Stimulated activated CD4-positive, alpha-beta T cell treated with anti-CD3 and anti-CD28 coated beads, TNF-alpha, amount 100 ng/mL, for 48 hours (primary cell): ENCODE data around the gene GPR87.

Experiments
- DNase-seq, 3 donors: peaks; one replicate each; pipeline ENCODE4 v3.0.0-alpha.2; 2020; ENCODE audit warnings: low read depth in 3 of 3

Gene GPR87

DNA sequence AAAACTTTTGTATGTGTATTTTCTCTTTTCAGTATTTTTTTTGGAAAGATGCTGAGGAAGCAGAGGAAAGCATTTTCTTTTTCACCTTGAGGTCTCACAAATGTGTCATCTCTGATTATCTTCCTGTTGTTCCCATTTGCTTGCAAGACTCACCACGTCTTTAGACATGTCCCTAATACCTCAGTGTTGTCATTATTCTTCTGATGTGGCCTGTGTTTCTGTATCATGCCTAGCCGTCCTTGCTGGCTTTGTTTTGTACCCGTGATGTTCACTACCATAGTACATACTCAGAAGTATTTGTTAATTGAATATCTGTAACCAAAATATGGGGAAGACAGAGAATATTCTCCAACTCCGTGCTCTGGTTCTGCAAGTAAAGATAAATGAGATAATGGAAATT, 33.2 kb downstream of the GPR87 start:
- no peak for DNase-seq

DNA sequence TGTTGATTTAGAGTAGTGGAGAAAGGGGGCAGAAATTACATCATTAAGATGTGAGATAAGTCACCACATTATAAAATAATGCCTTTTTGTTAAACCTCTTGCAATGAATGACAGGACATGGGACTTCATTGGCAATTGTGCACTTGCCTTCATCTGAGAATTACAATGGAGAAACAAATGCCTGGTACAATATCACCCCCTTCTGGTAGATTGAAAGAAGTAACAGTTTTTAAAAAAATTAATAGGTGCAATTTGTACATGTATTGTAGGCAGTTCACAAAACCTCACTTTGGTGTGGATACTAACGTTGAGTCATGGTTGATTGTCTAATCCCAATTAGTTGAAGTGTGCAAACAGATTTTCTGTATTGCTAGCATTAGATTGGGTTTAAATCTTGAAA, 33.7 kb downstream of the GPR87 start:
- no peak for DNase-seq

DNA sequence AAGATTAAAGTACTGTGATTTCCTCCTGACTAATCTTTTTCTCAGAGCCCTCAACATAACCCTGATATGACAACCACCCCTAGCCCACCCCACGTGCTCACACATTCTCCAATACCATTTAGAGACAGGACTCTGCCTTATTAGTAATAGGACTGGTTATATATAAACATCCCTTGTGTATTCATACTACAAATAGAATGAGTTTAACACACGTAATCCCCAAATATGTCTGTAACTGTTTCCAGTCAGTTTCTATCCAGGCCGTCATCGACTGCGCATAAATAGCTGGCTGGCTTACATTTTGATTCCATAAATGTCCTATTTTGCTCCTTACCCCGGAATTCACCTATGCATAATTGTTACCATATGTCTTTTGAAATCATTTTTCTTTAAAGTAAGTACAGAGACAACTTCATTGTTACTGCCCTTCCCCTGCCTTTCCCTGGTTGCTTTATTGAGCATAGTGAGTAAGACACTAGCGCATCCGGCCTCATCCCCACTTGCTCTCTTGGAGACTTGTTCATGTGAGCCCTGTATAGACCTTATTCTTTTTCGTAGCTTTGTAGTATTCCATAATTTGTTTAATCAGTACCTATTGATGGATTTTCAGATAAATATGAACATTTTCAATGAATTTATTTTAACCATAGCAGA, 34.8 kb downstream of the GPR87 start:
- no peak for DNase-seq

GRCh38 chr3:151278230-151278629, 38.4 kb downstream of the GPR87 start, which contains the start of gene P2RY14:
TSS of gene P2RY14 (minus strand) at chr3:151278542. CDS start at chr3:151214316, 64,226 bp downstream.
- no peak for DNase-seq

DNA sequence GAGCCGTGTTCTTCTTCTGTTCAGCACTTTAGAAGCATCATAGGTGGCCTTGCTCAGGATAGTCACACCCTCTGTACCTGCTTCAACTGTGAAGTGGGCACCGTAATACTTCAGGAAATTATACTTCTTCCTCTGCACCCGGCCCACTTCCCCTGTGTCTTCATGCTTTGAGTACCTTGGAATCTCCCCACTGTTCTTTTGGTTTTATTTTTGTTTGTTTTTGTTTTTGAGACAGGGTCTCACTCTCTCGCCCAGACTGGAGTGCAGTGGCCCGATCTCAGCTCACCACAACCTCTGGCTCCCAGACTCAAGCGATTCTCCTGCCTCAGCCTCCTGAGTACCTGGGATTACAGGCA, 40.0 kb downstream of the GPR87 start:
- no peak for DNase-seq

GRCh38 chr3:151276038-151276686, 40.5 kb downstream of the GPR87 start:
- no peak for DNase-seq

- DNase-seq: no peak
Observed at GRCh38 chr3:151275091-151275490, 41.5 kb downstream of the GPR87 start.

DNA sequence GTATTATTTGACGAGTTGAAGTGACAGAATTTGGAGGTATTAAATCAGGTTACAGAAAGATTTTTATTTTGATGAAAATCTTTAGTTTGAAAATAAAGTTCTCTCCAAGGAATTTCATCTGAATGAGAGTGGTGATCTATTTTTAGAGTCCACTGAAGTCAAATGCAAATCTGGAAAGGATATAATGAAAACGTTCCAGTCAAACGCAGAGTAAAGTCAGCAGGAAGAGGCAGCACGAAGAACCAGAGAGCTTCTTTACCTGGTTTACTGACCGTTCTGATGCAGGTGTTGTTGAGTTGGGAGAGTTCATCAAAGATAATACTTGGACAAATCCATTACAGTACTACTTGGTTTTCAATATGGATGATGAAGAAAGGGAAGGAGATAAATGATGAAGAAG, 47.0 kb downstream of the GPR87 start:
- no peak for DNase-seq

DNA sequence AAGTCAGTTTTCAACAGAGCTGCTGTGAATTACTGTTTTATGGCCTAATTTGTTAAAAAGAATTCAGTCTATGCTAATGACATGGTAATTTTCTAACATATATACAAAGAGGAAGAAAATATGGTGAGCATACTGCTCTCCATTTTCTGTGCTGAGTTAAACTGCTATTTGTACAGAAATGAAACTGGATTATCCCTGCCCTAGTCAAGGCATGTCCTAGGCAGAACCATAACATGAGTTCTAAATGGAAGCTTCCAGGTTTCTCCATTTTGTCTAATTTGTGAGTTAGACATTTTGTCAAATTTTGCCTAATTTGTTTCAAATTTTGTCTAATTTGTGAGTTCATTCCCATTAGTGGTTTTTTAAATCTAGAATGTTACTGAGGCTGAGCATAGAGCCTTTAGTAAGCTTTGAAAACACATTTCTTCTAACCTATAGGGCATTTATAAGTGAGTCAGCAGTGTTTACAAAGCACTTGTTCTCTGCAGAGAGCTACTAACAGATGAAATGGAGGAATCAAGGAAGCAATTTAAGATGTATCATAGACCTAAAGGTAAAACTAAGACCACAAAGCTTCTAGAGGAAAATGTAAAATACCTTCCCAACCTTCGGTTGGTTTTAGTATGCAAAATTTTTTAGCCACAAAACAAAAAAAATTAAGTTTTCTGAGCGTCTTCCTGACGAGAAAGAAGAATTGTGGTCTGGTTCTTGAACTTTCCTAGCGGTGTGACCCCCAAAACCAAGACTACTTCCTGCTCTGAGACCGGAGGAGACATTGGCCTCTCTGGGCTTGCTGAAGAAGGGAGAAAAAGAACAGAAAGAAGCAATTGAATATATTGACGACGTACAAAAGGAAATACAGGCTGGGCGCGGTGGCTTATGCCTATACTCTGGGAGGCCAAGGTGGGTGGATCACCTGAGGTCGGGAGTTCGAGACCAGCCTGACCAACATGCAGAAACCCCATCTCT, 48.1 kb downstream of the GPR87 start:
- no peak for DNase-seq

DNA sequence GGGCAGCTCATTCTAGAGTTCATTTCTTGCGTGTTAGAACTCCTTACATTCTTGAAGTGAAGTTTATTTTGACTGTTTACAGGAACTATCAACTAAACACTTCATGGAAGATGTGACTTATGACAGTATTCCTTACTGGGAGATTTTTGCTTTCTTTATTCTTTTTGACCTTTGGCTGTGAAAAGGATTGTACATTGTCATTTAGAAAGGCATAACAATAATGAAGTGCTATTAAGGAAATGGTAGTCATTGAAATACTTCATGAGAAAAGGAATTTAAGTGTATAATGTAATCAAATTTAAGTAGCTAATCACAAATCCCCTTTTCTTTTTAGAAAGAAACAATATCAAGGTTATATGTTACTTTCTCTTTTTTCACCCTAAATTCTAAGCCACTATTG, 49.6 kb downstream of the GPR87 start:
- no peak for DNase-seq

DNA sequence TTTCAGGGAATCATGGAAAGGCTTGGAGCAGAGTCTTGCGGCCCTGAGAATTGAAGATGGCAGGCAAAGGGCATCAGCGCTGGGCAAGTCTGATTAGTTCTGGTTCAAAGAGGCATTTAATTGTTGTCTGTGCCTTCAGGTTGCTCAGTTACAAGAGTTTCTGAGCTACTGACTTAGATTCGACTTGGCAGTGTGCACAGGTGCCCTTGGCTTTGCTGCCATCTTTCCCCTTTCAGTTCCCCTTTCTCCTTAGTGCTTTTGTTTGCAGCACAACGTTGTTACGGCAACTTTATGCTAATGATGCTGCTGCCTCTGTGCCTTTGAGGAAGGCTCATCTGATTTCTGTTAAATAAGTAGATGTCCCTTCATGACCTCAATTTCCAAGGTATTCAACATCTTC, 50.8 kb downstream of the GPR87 start:
- DNase-seq: no peak

DNA sequence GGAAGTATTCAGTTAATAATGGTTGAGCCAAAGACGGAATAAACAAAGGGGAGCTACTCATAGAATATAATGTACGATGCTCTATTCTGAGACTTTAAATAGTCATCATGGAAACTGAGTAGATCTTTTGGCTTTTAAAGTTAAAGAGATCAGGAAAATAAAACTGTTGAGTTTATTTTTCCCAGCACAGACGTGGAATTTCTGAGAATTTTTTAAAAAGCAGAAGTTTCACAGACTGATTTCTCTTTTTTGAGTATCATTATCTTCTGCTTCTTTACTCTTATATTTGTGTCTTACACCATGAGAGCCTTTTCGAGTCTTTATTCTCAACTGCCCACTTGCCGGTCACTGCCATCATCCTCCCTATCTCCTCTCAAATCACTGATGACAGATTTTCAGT, 51.5 kb downstream of the GPR87 start:
- no peak for DNase-seq

GRCh38 chr3:151264605-151265004, 52.0 kb downstream of the GPR87 start:
- DNase-seq: no peak

DNA sequence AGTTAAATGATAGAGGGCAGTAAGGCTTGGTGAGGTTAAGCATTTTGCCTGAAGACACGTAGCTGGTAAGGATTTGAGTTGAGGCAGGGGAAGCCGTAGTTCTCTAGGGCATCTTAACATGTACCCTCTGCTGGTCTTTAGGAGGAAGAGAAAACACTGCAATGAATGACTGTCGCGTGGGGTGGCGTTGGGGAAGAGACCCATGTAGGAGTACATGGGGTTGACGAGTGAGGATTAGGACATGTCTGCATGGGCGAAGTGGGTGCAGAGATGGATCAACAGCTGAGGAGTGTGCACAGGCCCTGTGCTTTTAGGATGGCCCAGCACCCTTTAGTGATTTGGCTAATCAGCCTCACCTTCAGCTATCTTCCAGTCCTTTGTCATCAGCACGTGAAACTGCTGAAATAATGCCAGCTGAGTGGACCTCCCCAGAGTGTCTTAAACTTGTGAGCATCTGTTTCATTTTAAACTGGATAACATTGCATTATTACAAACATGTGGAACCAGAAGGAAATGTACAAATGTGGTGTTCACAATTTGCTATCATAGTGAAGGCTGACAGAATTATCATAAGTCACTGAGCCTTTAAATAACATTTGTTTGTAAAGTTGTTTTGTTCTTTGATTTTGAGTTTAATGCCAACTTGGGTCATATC, 53.6 kb downstream of the GPR87 start:
- DNase-seq: no peak

DNA sequence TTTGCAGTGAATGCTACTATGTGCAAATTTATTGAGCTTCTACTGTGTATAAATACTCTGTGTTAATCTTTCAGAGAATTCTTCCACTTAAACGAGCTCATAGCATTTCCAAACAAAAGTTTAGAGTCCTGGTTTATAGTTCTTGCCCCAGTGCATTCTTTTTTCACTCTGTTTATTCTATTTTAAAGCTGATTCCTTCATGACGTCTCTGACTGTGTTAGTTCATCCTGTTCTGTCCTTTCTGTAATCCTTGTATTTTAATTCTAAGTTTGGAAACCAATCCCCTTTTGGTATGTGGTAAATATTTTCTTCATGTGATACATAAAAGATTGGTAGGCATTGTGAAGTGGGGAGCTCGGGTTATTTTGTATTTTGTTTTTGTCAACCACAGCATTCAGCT, 57.0 kb downstream of the GPR87 start:
- DNase-seq: no peak

DNA sequence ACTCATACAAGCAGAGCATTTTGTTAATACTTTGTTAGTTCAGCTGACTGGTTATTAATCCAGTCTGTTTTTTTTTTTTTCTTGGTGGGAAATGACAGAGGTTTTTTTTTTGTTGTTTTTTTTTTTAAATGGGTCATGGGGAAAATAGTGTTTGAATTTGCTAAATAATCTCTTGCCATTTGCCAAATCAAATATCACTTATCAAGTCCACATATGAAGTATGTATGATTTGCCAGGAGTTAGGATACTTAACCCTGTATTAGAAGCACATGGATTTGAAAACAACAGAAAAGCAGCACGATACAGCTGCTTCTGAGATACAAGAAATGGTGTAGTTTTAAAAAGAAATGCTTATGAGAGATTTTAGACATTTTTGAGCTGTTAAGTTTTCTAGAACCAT, 59.9 kb downstream of the GPR87 start:
- DNase-seq: no peak

GRCh38 chr3:151248772-151249337, 67.8 kb downstream of the GPR87 start:
- no peak for DNase-seq
